HG02885 (cell line): Measurements from ENCODE around the gene CHST4.
"Not testable (repeated sequence)": the region's sequence is repeated elsewhere in the genome, so short reads cannot be mapped to it uniquely, and the experiment has no call there.

ENCODE experiments used
- ATAC-seq: cut with Tn5 transposase; IDR thresholded peaks from one replicate; pipeline ENCODE4 v1.9.1; 2021; ENCODE audit warnings: mild to moderate bottlenecking; ENCODE audit not compliant: unreplicated experiment, poor library complexity

Gene CHST4

GRCh38 chr16:71526111-71526631, at the start of gene CHST4:
TSS of gene CHST4 (plus strand) at chr16:71526426. CDS start at chr16:71536678, 10,252 bp downstream.
- peak; percentile 40 for ATAC-seq

- ATAC-seq = no peak
Observed at GRCh38 chr16:71476457-71477124, 49.6 kb upstream of the CHST4 start.

- no peak for ATAC-seq
Observed at GRCh38 chr16:71479420-71479819, 46.8 kb upstream of the CHST4 start.

GRCh38 chr16:71480956-71481355, 45.3 kb upstream of the CHST4 start:
- no peak for ATAC-seq

- ATAC-seq = no peak
Observed at GRCh38 chr16:71482569-71482968, 43.7 kb upstream of the CHST4 start.

GRCh38 chr16:71484006-71484893, 42.0 kb upstream of the CHST4 start:
- peak; percentile 89 for ATAC-seq

GRCh38 chr16:71489122-71489521, 37.1 kb upstream of the CHST4 start, which contains the start of gene ZNF19:
TSS of gene ZNF19 (minus strand) at chr16:71489324. CDS start at chr16:71482114, 7,210 bp downstream.
- ATAC-seq = no peak

GRCh38 chr16:71490361-71490760, 35.9 kb upstream of the CHST4 start:
- no peak for ATAC-seq

GRCh38 chr16:71491054-71491453, 35.2 kb upstream of the CHST4 start:
- ATAC-seq = no peak

- no peak for ATAC-seq
Observed at GRCh38 chr16:71492786-71493185, 33.4 kb upstream of the CHST4 start.

- ATAC-seq = no peak
Observed at GRCh38 chr16:71493213-71493612, 33.0 kb upstream of the CHST4 start.

- ATAC-seq = no peak
Observed at GRCh38 chr16:71498031-71498430, 28.2 kb upstream of the CHST4 start.

GRCh38 chr16:71499775-71500364, 26.4 kb upstream of the CHST4 start:
- peak; percentile 49 for ATAC-seq

GRCh38 chr16:71500964-71501363, 25.3 kb upstream of the CHST4 start:
- no peak for ATAC-seq

- ATAC-seq = no peak
Observed at GRCh38 chr16:71501547-71501946, 24.7 kb upstream of the CHST4 start.

- ATAC-seq = not testable (repeated sequence)
Observed at GRCh38 chr16:71504051-71504450, 22.2 kb upstream of the CHST4 start.

- ATAC-seq = no peak
Observed at GRCh38 chr16:71504901-71505300, 21.3 kb upstream of the CHST4 start.

GRCh38 chr16:71507061-71507460, 19.2 kb upstream of the CHST4 start:
- no peak for ATAC-seq

- ATAC-seq = no peak
Observed at GRCh38 chr16:71513302-71513701, 12.9 kb upstream of the CHST4 start.

GRCh38 chr16:71514476-71514875, 11.8 kb upstream of the CHST4 start:
- ATAC-seq = no peak

- no peak for ATAC-seq
Observed at GRCh38 chr16:71515026-71515425, 11.2 kb upstream of the CHST4 start.
